ENCODE data around the gene COLEC11.

DNA sequence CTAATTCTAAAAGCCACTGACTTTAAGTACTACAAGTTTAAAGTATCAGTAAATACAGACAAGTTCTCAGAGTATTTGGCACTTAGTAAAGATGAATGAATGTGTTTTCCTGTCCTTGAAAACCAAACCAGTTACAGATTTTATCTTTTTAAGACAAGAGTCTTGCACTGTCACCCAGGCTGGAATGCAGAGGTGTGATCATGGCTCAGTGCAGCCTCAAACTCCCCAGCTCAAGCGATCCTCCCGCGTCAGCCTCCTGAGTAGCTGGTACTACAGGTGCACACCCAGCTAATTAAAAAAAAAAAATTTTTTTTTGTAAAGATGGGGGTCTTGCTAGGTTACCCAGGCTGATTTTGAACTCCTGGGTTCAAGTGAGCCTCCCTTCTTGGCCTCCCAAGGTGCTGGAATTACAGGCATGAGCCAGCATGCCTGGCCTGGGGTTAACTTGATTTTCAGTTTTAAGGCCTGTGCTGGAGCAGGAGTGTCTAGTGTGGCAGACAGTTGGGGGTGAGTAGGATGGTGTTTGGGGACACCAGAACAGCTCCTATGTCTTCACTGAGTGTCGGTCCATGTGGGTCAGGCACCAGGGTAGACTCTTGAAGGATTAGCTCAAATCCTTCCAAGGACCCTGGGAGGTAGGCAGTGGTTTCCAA, 10.2 kb upstream of the COLEC11 start:
- TF ChIP-seq, protein P1, sequence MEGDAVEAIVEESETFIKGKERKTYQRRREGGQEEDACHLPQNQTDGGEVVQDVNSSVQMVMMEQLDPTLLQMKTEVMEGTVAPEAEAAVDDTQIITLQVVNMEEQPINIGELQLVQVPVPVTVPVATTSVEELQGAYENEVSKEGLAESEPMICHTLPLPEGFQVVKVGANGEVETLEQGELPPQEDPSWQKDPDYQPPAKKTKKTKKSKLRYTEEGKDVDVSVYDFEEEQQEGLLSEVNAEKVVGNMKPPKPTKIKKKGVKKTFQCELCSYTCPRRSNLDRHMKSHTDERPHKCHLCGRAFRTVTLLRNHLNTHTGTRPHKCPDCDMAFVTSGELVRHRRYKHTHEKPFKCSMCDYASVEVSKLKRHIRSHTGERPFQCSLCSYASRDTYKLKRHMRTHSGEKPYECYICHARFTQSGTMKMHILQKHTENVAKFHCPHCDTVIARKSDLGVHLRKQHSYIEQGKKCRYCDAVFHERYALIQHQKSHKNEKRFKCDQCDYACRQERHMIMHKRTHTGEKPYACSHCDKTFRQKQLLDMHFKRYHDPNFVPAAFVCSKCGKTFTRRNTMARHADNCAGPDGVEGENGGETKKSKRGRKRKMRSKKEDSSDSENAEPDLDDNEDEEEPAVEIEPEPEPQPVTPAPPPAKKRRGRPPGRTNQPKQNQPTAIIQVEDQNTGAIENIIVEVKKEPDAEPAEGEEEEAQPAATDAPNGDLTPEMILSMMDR (optimal IDR thresholded peaks at IDR 0.05 in 1 of 3, IDR thresholded peaks at IDR 0.05 in 1 of 3, conservative IDR thresholded peaks at IDR 0.05 in 1 of 3; ENCODE audit: extremely low read depth in 1 of 3, insufficient read depth in 2 of 3, low read length in 3 of 3): no peak
- no peak for TF ChIP-seq EZH2 (IDR thresholded peaks at IDR 0.05; ENCODE audit: low read length)

All from keratinocyte (primary cell).